ENCODE data around the gene RFX3.

- TF ChIP-seq, protein P1, sequence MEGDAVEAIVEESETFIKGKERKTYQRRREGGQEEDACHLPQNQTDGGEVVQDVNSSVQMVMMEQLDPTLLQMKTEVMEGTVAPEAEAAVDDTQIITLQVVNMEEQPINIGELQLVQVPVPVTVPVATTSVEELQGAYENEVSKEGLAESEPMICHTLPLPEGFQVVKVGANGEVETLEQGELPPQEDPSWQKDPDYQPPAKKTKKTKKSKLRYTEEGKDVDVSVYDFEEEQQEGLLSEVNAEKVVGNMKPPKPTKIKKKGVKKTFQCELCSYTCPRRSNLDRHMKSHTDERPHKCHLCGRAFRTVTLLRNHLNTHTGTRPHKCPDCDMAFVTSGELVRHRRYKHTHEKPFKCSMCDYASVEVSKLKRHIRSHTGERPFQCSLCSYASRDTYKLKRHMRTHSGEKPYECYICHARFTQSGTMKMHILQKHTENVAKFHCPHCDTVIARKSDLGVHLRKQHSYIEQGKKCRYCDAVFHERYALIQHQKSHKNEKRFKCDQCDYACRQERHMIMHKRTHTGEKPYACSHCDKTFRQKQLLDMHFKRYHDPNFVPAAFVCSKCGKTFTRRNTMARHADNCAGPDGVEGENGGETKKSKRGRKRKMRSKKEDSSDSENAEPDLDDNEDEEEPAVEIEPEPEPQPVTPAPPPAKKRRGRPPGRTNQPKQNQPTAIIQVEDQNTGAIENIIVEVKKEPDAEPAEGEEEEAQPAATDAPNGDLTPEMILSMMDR (IDR thresholded peaks at IDR 0.05; ENCODE audit: low read length) = no peak
- TF ChIP-seq EZH2 (optimal IDR thresholded peaks at IDR 0.05; ENCODE audit: low read depth, low read length) = no peak
These were observed 182.1 kb downstream of the RFX3 start for GRCh38 chr9:3343671-3344070.

Data from MM.1S (cell line).